C4-2B (cell line): Measurements from ENCODE around the gene LCA5L.

Source experiments
- ZFX ChIP-seq: fragments of 450-650 bp; IDR thresholded peaks from 2 replicates; pipeline ENCODE4 v1.6.1; 2017
- TF ChIP-seq, protein P1 (sequence below): fragments of 450-650 bp; conservative IDR thresholded peaks from 2 replicates; pipeline ENCODE4 v1.5.1; 2017; ENCODE audit warnings: mild to moderate bottlenecking

DNA sequence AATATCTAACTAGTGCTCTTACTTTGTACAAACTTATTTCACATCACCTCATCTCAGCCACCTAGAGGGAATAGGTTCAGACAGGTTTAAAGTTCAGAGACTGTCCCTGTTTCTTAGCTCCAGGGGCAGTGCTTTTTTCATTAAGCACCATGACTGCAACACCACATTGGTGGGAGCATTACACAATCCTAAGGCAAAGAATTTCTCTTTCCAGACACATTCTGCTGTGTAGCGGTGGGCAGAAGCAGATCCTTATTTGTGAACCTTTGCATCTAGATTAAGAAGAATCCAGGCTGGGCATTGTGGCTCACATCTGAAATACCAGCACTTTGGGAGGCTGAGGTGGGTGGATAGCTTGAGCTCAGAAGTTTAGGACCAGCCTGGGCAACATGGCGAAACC, 16.1 kb downstream of the LCA5L start:
- TF ChIP-seq ZFX: no peak
- TF ChIP-seq, protein P1, sequence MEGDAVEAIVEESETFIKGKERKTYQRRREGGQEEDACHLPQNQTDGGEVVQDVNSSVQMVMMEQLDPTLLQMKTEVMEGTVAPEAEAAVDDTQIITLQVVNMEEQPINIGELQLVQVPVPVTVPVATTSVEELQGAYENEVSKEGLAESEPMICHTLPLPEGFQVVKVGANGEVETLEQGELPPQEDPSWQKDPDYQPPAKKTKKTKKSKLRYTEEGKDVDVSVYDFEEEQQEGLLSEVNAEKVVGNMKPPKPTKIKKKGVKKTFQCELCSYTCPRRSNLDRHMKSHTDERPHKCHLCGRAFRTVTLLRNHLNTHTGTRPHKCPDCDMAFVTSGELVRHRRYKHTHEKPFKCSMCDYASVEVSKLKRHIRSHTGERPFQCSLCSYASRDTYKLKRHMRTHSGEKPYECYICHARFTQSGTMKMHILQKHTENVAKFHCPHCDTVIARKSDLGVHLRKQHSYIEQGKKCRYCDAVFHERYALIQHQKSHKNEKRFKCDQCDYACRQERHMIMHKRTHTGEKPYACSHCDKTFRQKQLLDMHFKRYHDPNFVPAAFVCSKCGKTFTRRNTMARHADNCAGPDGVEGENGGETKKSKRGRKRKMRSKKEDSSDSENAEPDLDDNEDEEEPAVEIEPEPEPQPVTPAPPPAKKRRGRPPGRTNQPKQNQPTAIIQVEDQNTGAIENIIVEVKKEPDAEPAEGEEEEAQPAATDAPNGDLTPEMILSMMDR: no peak
